CD4-positive, alpha-beta T cell treated with Interleukin-2 at 100 ng/mL for 4 hours (primary cell): ENCODE measurements around the gene DBN1.
"Not testable (repeated sequence)": the region's sequence is repeated elsewhere in the genome, so short reads cannot be mapped to it uniquely, and the experiment has no call there.

Experiments used
- DNase-seq: peaks from one replicate; pipeline ENCODE4 v3.0.0-alpha.2; 2020; ENCODE audit warnings: low spot score

DBN1 gene

GRCh38 chr5:177490992-177491391 lies 17.6 kb upstream of the DBN1 start:
- no peak for DNase-seq

GRCh38 chr5:177490311-177490991 lies 17.0 kb upstream of the DBN1 start:
- no peak for DNase-seq

- DNase-seq, result no peak
Measured at GRCh38 chr5:177489119-177489716, 15.8 kb upstream of the DBN1 start.

- no peak for DNase-seq
Measured at GRCh38 chr5:177487975-177488374, 14.5 kb upstream of the DBN1 start.

GRCh38 chr5:177487144-177487543 lies 13.7 kb upstream of the DBN1 start:
- DNase-seq, result no peak

GRCh38 chr5:177486256-177486655 lies 12.8 kb upstream of the DBN1 start:
- DNase-seq, result no peak

- not testable (repeated sequence) for DNase-seq
Measured at GRCh38 chr5:177485753-177486152, 12.3 kb upstream of the DBN1 start.

GRCh38 chr5:177484902-177485549 lies 11.6 kb upstream of the DBN1 start:
- no peak for DNase-seq

- no peak for DNase-seq
Measured at GRCh38 chr5:177483994-177484901, 10.8 kb upstream of the DBN1 start.

- no peak for DNase-seq
Measured at GRCh38 chr5:177483042-177483441, 9.6 kb upstream of the DBN1 start.

- DNase-seq, result no peak
Measured at GRCh38 chr5:177482359-177482795, 8.9 kb upstream of the DBN1 start.

- no peak for DNase-seq
Measured at GRCh38 chr5:177479774-177480173, 6.3 kb upstream of the DBN1 start.

GRCh38 chr5:177478711-177479646 lies 5.5 kb upstream of the DBN1 start:
- peak; percentile 27 for DNase-seq

GRCh38 chr5:177477701-177478477 lies 4.5 kb upstream of the DBN1 start:
- no peak for DNase-seq

- no peak for DNase-seq
Measured at GRCh38 chr5:177476531-177477233, 3.2 kb upstream of the DBN1 start.

- no peak for DNase-seq
Measured at GRCh38 chr5:177475563-177476427, 2.4 kb upstream of the DBN1 start.

GRCh38 chr5:177474846-177475562 lies 1.6 kb upstream of the DBN1 start:
- DNase-seq, result no peak

GRCh38 chr5:177474002-177474476 lies 605 bp upstream of the DBN1 start:
- no peak for DNase-seq
